ENCODE data around the gene ELF1. TPM values are rescaled to one million over a fixed set of nuclear protein-coding genes. Genes with fewer than 3 reads are reported as not detected.

The ELF1 gene
- total RNA-seq, 1 donor from 2014 or later = 9.3 TPM

Other genes with a start within 250 kb of the ELF1 start
- gene MRPS31, start 248.1 kb downstream of the ELF1 start, total RNA-seq = 19.7 TPM
- 18.7 TPM for gene SLC25A15, start 229.7 kb downstream of the ELF1 start, total RNA-seq
- 9.8 TPM for gene WBP4, start 42.2 kb upstream of the ELF1 start, total RNA-seq
- gene KBTBD6, start 113.5 kb upstream of the ELF1 start, total RNA-seq = 73.0 TPM
- gene KBTBD7, start 175.3 kb upstream of the ELF1 start, total RNA-seq = 33.4 TPM
- 12.5 TPM for gene MTRF1, start 244.3 kb upstream of the ELF1 start, total RNA-seq

All from temporal lobe (tissue), 1 donor.